Astrocyte (in vitro differentiated cells and primary cell): Measurements from ENCODE around the gene SH3BP4. TPM values are rescaled to one million over a fixed set of nuclear protein-coding genes. Genes with fewer than 3 reads are reported as not detected.

Source experiments
- DNase-seq: peaks from one replicate; pipeline ENCODE4 v3.0.0-alpha.2; 2010; ENCODE audit warnings: low read depth
- FAIRE-seq: peaks from 2 replicates; lab custom pipeline; 2011; peaks lifted over from hg19 to GRCh38; lab: Jason Lieb, UNC
- H2AFZ ChIP-seq: 2 replicates; pipeline ENCODE4 v1.6.0; 2012; ENCODE audit warnings: low read depth, low read length, inconsistent platforms
- H3K27ac ChIP-seq: 2 replicates; pipeline ENCODE4 v1.5.1; 2011; ENCODE audit warnings: low read depth, low read length, inconsistent platforms
- H3K27me3 ChIP-seq: 2 replicates; pipeline ENCODE4 v1.6.0; 2011; ENCODE audit warnings: low read length, inconsistent platforms; ENCODE audit not compliant: insufficient read depth
- H3K36me3 ChIP-seq: 2 replicates; pipeline ENCODE4 v1.5.1; 2011; ENCODE audit warnings: low read length, inconsistent platforms; ENCODE audit not compliant: insufficient read depth
- H3K4me1 ChIP-seq: 2 replicates; pipeline ENCODE4 v1.5.1; 2011; ENCODE audit warnings: low read length, inconsistent platforms; ENCODE audit not compliant: insufficient read depth
- H3K4me2 ChIP-seq: 2 replicates; pipeline ENCODE4 v1.6.0; 2012; ENCODE audit warnings: low read length, inconsistent platforms
- H3K4me3 ChIP-seq: 2 replicates; pipeline ENCODE4 v1.5.1; 2011; ENCODE audit warnings: low read depth, mild to moderate bottlenecking, low read length, inconsistent platforms; ENCODE audit not compliant: insufficient read depth
- H3K79me2 ChIP-seq: 2 replicates; pipeline ENCODE4 v1.6.0; 2012; ENCODE audit warnings: mild to moderate bottlenecking, low read length, inconsistent platforms; ENCODE audit not compliant: insufficient read depth
- H3K9ac ChIP-seq: 2 replicates; pipeline ENCODE4 v1.6.0; 2012; ENCODE audit warnings: mild to moderate bottlenecking, low read length, inconsistent platforms
- H3K9me3 ChIP-seq: 2 replicates; pipeline ENCODE4 v1.5.1; 2012; ENCODE audit warnings: low read depth, mild to moderate bottlenecking, low read length, inconsistent platforms; ENCODE audit not compliant: insufficient read depth
- H4K20me1 ChIP-seq: 2 replicates; pipeline ENCODE4 v1.6.0; 2012; ENCODE audit warnings: low read length, inconsistent platforms; ENCODE audit not compliant: insufficient read depth
- H3K27ac Mint-ChIP-seq: one replicate; pipeline ENCODE4 v1.8.0; 2021; ENCODE audit warnings: mild to moderate bottlenecking, mixed read lengths; ENCODE audit not compliant: unreplicated experiment
- H3K27me3 Mint-ChIP-seq: one replicate; pipeline ENCODE4 v1.8.0; 2021; ENCODE audit warnings: low read depth, mixed read lengths; ENCODE audit not compliant: unreplicated experiment
- H3K36me3 Mint-ChIP-seq: one replicate; pipeline ENCODE4 v1.8.0; 2021; ENCODE audit warnings: low read depth, mixed read lengths; ENCODE audit not compliant: unreplicated experiment
- H3K4me1 Mint-ChIP-seq: one replicate; pipeline ENCODE4 v1.8.0; 2021; ENCODE audit warnings: low read depth, mixed read lengths; ENCODE audit not compliant: unreplicated experiment
- H3K4me3 Mint-ChIP-seq: one replicate; pipeline ENCODE4 v1.8.0; 2021; ENCODE audit warnings: mild to moderate bottlenecking, moderate library complexity, mixed read lengths; ENCODE audit not compliant: unreplicated experiment
- H3K9me3 Mint-ChIP-seq: one replicate; pipeline ENCODE4 v1.8.0; 2021; ENCODE audit warnings: mild to moderate bottlenecking, mixed read lengths; ENCODE audit not compliant: unreplicated experiment
- EZH2 ChIP-seq: IDR thresholded peaks from 2 replicates; pipeline ENCODE4 v1.6.1; 2012; ENCODE audit warnings: mild to moderate bottlenecking, low read length, inconsistent platforms; ENCODE audit not compliant: insufficient read depth
- total RNA-seq: library from RNA; stranded (reverse); gene quantifications from 2 replicates; pipeline ENCODE4 v1.2.1, GENCODE V29; 2021
- TF ChIP-seq, protein P1 (sequence below): IDR thresholded peaks from 2 replicates; pipeline ENCODE4 v1.5.1; 2011; ENCODE audit warnings: low read depth, mild to moderate bottlenecking, inconsistent platforms, low read length, moderate library complexity; ENCODE audit not compliant: insufficient read depth

The SH3BP4 gene
- total RNA-seq, 1 donor from 2014 or later, result 127 TPM

- Mint-ChIP-seq H3K4me1 (no peaks in the 10 kb centered on the region), H3K36me3 (peaks cover 2% of the 10 kb centered on the region), H3K27ac (no peak overlapping the region), H3K9me3 (peaks cover 6% of the 10 kb centered on the region), H3K27me3 (peaks cover 28% of the 10 kb centered on the region), H3K4me3 (no peak overlapping the region)
- H2AFZ ChIP-seq, result peak overlapping the region; percentile 54
- no peaks in the 10 kb centered on the region for H3K27me3 ChIP-seq
- TF ChIP-seq, protein P1, sequence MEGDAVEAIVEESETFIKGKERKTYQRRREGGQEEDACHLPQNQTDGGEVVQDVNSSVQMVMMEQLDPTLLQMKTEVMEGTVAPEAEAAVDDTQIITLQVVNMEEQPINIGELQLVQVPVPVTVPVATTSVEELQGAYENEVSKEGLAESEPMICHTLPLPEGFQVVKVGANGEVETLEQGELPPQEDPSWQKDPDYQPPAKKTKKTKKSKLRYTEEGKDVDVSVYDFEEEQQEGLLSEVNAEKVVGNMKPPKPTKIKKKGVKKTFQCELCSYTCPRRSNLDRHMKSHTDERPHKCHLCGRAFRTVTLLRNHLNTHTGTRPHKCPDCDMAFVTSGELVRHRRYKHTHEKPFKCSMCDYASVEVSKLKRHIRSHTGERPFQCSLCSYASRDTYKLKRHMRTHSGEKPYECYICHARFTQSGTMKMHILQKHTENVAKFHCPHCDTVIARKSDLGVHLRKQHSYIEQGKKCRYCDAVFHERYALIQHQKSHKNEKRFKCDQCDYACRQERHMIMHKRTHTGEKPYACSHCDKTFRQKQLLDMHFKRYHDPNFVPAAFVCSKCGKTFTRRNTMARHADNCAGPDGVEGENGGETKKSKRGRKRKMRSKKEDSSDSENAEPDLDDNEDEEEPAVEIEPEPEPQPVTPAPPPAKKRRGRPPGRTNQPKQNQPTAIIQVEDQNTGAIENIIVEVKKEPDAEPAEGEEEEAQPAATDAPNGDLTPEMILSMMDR, result no peak
- TF ChIP-seq EZH2, result no peak
- peak overlapping the region; percentile 42 for H3K9ac ChIP-seq
- DNase-seq (peak; percentile 45), FAIRE-seq (no peak)
- no peak overlapping the region for H3K27ac ChIP-seq
- no peaks in the 10 kb centered on the region for H3K36me3 ChIP-seq
- H3K4me2 ChIP-seq, result peak overlapping the region; percentile 71
- no peaks in the 10 kb centered on the region for H3K79me2 ChIP-seq
- no peaks in the 10 kb centered on the region for H3K9me3 ChIP-seq
- H3K4me1 ChIP-seq, result peaks cover 8% of the 10 kb centered on the region
- H3K4me3 ChIP-seq, result peak overlapping the region; percentile 1
- H4K20me1 ChIP-seq, result no peaks in the 10 kb centered on the region
Measured at GRCh38 chr2:235087832-235088495, 136.1 kb downstream of the SH3BP4 start.

DNA sequence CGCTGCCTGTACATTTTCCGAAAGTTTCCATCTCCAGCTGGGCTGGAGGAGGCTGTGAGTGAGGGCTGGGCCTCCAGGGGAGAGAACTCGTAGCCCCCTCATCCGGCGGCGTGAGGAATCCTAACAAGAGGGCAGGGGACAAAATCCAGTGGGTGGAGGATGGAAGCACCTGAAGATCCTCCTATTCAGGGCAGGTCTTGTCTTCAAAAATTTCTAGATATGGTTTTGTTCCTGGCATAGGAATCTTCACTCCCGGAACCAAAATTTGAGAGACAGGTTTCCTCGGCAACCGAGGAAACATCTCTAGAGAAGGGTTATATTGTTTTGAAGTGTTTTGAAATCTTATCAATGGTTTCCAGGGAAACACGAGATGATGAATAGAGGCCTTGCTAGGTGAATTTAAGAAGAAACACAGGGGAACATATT is 136.7 kb downstream of the SH3BP4 start:
- no peaks in the 10 kb centered on the region for H3K79me2 ChIP-seq
- no peaks in the 10 kb centered on the region for H3K36me3 ChIP-seq
- H3K4me3 ChIP-seq, result no peak overlapping the region
- H3K36me3 Mint-ChIP-seq, result peaks cover 2% of the 10 kb centered on the region
- H3K9me3 Mint-ChIP-seq, result peaks cover 6% of the 10 kb centered on the region
- peak overlapping the region; percentile 71 for H3K4me2 ChIP-seq
- peaks cover 8% of the 10 kb centered on the region for H3K4me1 ChIP-seq
- H3K9ac ChIP-seq, result peak overlapping the region; percentile 42
- H3K4me1 Mint-ChIP-seq, result no peaks in the 10 kb centered on the region
- no peaks in the 10 kb centered on the region for H4K20me1 ChIP-seq
- peaks cover 30% of the 10 kb centered on the region for H3K27me3 Mint-ChIP-seq
- FAIRE-seq (no peak), DNase-seq (no peak)
- no peaks in the 10 kb centered on the region for H3K9me3 ChIP-seq
- H3K27me3 ChIP-seq, result no peaks in the 10 kb centered on the region
- peak overlapping the region; percentile 54 for H2AFZ ChIP-seq
- no peak overlapping the region for H3K4me3 Mint-ChIP-seq
- H3K27ac Mint-ChIP-seq, result no peak overlapping the region
- TF ChIP-seq, protein P1, result no peak
- no peak for TF ChIP-seq EZH2
- H3K27ac ChIP-seq, result no peak overlapping the region

DNA sequence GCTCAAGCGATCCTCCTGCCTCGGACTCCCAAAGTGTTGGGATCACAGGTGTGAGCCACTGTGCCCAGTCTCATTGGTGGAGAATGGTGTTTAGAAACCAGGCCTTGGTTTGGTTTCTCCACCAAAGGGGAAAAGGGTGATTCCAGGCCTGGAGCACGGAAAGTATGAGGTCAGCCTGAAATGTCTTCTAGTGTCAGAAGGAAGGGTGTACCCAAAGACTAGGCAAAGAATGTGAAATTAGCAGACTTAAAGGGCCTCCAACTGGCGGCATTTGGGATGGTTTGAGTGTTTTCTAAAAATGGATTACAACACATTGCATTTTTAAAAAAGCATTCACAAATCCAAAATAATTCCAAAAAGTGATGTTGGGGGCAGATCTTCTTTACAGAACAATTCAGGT is 139.6 kb downstream of the SH3BP4 start:
- Histone ChIP-seq H3K4me1 (peaks cover 8% of the 10 kb centered on the region), H3K79me2 (no peaks in the 10 kb centered on the region), H3K36me3 (no peaks in the 10 kb centered on the region), H3K27ac (no peak overlapping the region), H3K4me3 (no peak overlapping the region), H4K20me1 (no peaks in the 10 kb centered on the region), H3K9ac (no peak overlapping the region), H2AFZ (no peak overlapping the region), H3K4me2 (no peak overlapping the region), H3K9me3 (no peaks in the 10 kb centered on the region), H3K27me3 (no peaks in the 10 kb centered on the region)
- no peak for DNase-seq
- no peaks in the 10 kb centered on the region for H3K9me3 Mint-ChIP-seq
- peaks cover 26% of the 10 kb centered on the region for H3K27me3 Mint-ChIP-seq
- H3K4me1 Mint-ChIP-seq, result no peaks in the 10 kb centered on the region
- no peaks in the 10 kb centered on the region for H3K36me3 Mint-ChIP-seq
- H3K27ac Mint-ChIP-seq, result no peak overlapping the region
- no peak for TF ChIP-seq EZH2
- TF ChIP-seq, protein P1, result no peak
- H3K4me3 Mint-ChIP-seq, result no peak overlapping the region
- no peak for FAIRE-seq
